ENCODE results near the gene RXRA.

DNA sequence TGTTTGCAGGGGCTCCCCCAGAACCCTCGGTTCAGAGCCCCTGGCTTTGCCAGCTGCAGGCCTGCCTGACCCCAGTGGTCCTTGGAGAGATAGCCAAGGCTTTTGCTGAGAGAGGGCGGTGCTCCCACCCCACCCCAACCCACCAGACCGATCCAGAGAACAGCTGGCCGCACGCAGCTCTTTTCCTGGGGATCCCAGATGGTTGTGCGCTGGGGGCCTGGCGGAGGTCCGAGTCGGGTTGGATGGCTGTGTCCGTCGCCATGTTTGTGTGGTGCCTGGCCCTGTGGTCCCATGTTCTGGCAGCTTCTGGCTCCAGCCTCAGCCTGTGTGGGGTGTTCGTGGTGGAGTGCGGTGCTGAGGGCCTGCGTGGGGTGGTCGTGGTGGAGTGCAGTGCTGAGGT is 97.5 kb downstream of the RXRA start:
- TF ChIP-seq, protein P1, sequence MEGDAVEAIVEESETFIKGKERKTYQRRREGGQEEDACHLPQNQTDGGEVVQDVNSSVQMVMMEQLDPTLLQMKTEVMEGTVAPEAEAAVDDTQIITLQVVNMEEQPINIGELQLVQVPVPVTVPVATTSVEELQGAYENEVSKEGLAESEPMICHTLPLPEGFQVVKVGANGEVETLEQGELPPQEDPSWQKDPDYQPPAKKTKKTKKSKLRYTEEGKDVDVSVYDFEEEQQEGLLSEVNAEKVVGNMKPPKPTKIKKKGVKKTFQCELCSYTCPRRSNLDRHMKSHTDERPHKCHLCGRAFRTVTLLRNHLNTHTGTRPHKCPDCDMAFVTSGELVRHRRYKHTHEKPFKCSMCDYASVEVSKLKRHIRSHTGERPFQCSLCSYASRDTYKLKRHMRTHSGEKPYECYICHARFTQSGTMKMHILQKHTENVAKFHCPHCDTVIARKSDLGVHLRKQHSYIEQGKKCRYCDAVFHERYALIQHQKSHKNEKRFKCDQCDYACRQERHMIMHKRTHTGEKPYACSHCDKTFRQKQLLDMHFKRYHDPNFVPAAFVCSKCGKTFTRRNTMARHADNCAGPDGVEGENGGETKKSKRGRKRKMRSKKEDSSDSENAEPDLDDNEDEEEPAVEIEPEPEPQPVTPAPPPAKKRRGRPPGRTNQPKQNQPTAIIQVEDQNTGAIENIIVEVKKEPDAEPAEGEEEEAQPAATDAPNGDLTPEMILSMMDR (IDR thresholded peaks at IDR 0.05; ENCODE audit: extremely low read depth in 1 of 2, insufficient read depth in 1 of 2, low read depth in 1 of 2, low read length in 2 of 2) = no peak
- TF ChIP-seq EZH2 (IDR thresholded peaks at IDR 0.05; ENCODE audit: borderline replicate concordance, low read depth, low read length, severe bottlenecking) = no peak

Measured in endothelial cell of umbilical vein (primary cell).